Fibroblast of villous mesenchyme (primary cell): ENCODE results near the gene CTF1. TPM values are rescaled to one million over a fixed set of nuclear protein-coding genes. Genes with fewer than 3 reads are reported as not detected.

Source experiments
- DNase-seq: peaks from one replicate; pipeline ENCODE4 v3.0.0-alpha.2; 2010; ENCODE audit warnings: low read depth
- H3K4me3 ChIP-seq: 2 replicates; pipeline ENCODE4 v1.5.1; 2011; ENCODE audit warnings: low read depth, mild to moderate bottlenecking, low read length
- CTCF ChIP-seq: IDR thresholded peaks from 2 replicates; pipeline ENCODE4 v1.5.1; 2012; ENCODE audit warnings: low read depth, mild to moderate bottlenecking, low read length; ENCODE audit not compliant: insufficient read depth
- total RNA-seq: library from RNA; depleted of rRNA; stranded (reverse); fragments of >200 nt; gene quantifications from 2 replicates; pipeline ENCODE4 v1.2.3, GENCODE V29; 2012

CTF1 gene
- total RNA-seq, 1 donor = 3.5 TPM

- DNase-seq = no peak
- TF ChIP-seq CTCF = no peak
- no peak overlapping the region for H3K4me3 ChIP-seq
Observed at GRCh38 chr16:30903002-30903401, 6.6 kb downstream of the CTF1 start.

DNA sequence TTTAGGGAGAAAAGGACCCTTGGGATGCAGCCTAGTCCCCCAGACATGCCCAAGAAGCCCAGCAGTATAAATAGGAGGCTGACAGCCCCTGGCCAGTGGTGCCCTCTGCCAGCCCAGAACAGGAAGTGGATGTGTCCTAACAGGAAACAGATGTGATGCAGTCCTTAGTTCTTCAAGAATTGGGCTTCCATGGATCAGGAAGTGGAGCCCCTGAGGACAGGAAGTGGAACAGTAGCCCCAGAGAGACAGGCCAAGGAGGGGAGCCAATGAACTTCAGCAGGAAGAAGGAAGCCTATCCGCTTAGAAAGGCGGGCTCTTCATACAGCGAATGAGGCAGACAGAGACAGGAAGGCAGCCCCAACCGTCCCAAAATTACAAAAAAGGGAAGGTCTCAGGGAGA is 7.2 kb downstream of the CTF1 start:
- DNase-seq = peak; percentile 10
- TF ChIP-seq CTCF = no peak
- no peak overlapping the region for H3K4me3 ChIP-seq

DNA sequence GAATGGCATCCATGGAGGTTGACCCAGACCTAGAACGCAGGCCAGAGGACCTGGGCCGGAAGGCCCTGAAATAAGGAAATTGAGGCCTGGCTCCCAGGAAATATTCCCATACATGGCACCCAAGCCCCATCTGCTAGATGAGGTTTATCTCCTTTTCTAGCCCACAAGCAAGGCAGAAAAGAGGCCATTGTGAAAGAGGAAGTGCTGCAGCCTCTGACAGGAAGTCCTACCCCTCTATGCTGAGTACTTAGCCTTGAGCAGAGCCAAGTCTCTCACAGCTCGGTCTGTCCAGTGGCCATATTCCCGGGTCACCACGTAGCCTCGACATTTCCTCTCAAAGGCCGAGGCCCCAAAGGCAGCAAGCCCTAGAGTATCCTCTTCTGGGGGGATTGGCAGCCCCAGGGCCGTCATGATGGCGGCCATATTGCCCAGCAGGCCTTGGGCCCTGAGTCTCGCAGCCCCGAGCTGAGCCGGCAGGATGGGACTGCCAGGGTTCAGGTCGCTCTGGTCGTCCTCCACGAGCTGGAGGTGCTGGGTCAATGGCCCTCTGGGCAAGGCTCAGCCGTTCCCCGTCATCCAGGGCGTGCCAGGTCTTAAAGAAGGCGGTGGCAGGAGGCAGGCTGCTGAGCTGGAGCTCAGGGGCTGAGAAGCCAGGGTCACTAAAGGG is 7.8 kb downstream of the CTF1 start:
- no peak overlapping the region for H3K4me3 ChIP-seq
- no peak for TF ChIP-seq CTCF
- no peak for DNase-seq

DNA sequence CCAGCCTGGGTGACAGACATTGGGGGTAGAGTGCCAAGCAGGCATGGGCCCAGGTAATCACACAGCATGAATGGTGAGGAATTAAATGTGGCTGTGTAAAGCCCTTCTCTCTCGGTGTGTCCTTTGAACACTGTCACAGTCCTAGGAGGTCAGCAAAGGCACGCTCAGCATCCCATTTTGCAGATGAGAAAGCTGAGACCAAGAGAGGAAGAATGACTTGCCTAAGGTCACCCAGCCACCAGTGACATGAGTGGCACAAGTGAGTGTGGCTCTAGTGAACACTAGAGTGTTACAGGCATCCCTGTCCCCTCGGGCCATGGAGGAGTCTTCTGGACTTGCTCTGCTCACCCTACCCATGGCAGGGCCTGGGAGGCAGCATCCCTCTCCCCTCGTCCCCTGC is 10.7 kb downstream of the CTF1 start:
- no peak for TF ChIP-seq CTCF
- no peak overlapping the region for H3K4me3 ChIP-seq
- no peak for DNase-seq

GRCh38 chr16:30910427-30911029 is 14.1 kb downstream of the CTF1 start:
- no peak for DNase-seq
- TF ChIP-seq CTCF = no peak
- no peak overlapping the region for H3K4me3 ChIP-seq

- H3K4me3 ChIP-seq = no peak overlapping the region
- DNase-seq = no peak
- TF ChIP-seq CTCF = no peak
Observed at GRCh38 chr16:30912794-30913412, 16.5 kb downstream of the CTF1 start.

GRCh38 chr16:30914830-30915229 is 18.4 kb downstream of the CTF1 start:
- TF ChIP-seq CTCF = no peak
- no peak for DNase-seq
- no peak overlapping the region for H3K4me3 ChIP-seq
